ENCODE results near the gene EXD3.

EXD3 gene

DNA sequence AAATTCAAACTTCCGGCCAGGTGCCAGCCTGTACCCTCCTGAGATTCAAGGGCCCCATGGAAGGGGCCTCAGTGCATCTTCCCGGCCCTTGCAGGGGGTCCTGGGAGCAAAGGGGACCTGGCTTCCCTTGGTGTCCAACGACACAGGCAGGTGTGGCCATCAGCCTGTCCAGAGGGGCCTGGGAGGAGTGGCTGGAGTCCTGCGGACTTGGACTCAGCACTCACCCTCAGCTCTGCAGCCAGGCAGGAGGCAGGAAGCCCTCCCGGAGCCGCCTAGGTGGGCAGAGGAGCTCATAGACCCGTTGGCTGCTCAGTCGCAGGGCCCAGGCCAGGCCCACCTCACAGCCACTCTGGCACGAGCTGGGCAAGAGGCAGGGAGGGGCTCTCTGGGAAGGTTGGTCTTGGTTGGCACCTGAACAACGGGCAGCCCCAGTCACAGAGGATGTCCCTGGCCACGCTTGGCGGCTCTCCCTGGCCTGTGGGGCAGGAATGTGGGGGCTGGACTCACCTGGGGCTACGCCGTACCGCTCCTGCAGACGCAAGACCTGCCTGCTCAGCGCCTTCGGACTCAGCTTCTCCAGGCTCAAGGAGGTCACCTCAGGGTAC lies 67.1 kb downstream of the EXD3 start:
- TF ChIP-seq, protein P1, sequence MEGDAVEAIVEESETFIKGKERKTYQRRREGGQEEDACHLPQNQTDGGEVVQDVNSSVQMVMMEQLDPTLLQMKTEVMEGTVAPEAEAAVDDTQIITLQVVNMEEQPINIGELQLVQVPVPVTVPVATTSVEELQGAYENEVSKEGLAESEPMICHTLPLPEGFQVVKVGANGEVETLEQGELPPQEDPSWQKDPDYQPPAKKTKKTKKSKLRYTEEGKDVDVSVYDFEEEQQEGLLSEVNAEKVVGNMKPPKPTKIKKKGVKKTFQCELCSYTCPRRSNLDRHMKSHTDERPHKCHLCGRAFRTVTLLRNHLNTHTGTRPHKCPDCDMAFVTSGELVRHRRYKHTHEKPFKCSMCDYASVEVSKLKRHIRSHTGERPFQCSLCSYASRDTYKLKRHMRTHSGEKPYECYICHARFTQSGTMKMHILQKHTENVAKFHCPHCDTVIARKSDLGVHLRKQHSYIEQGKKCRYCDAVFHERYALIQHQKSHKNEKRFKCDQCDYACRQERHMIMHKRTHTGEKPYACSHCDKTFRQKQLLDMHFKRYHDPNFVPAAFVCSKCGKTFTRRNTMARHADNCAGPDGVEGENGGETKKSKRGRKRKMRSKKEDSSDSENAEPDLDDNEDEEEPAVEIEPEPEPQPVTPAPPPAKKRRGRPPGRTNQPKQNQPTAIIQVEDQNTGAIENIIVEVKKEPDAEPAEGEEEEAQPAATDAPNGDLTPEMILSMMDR (IDR thresholded peaks at IDR 0.05) = no peak
- Histone ChIP-seq H3K9me3 (no peaks in the 10 kb centered on the region), H3K27me3 (no peaks in the 10 kb centered on the region), H3K27ac (no peak overlapping the region), H3K4me1 (ENCODE audit: control insufficient read depth in 1 of 2, insufficient read depth in 1 of 2, low read depth in 1 of 2, low read length in 1 of 2) (no peaks in the 10 kb centered on the region), H3K36me3 (no peaks in the 10 kb centered on the region), H3K4me3 (ENCODE audit: low read depth in 1 of 2, low read length in 1 of 2) (no peak overlapping the region)

DNA sequence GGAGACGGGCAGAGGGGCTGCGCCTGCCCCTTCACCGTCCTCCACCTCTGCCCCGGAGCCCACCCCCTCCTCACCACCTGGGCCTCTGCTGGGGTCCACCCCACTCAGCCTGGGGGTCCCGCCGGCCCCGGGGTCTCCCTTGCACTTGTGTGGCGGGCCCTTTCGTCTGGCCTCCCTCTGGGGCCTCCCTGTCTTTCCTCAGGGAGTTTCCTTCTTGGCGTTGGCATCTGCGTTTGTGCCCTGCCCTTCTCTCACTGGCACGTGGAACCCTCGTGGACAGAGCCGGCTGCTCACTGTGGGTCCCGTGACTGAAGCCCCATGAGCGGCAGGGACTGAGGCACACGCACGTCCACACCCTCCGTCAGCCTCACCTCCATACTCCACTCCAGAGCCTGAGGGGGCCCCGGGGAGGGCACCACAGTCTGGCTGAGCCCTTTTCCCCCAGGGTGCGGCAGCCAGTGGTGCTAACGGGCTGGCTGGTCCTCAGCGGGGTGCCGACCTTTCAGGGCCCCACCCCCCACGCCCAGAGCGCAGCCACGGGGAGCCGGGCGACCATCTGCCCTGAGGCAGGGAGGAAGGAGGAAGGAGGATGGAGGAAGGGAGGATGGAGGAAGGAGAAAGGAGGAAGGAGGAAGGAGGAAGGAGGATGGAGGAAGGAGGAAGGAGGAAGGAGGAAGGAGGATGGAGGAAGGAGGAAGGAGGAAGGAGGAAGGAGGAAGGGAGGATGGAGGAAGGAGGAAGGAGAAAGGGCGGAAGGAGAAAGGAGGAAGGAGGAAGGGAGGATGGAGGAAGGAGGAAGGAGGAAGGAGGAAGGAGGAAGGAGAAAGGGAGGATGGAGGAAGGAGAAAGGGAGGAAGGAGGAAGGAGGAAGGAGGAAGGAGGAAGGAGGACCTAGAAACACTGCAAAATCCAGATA lies 67.9 kb downstream of the EXD3 start:
- Histone ChIP-seq H3K36me3 (no peaks in the 10 kb centered on the region), H3K9me3 (no peaks in the 10 kb centered on the region), H3K27ac (no peak overlapping the region), H3K4me3 (ENCODE audit: low read depth in 1 of 2, low read length in 1 of 2) (no peak overlapping the region), H3K27me3 (no peaks in the 10 kb centered on the region), H3K4me1 (ENCODE audit: control insufficient read depth in 1 of 2, insufficient read depth in 1 of 2, low read depth in 1 of 2, low read length in 1 of 2) (no peaks in the 10 kb centered on the region)
- TF ChIP-seq, protein P1 (IDR thresholded peaks at IDR 0.05) = no peak

DNA sequence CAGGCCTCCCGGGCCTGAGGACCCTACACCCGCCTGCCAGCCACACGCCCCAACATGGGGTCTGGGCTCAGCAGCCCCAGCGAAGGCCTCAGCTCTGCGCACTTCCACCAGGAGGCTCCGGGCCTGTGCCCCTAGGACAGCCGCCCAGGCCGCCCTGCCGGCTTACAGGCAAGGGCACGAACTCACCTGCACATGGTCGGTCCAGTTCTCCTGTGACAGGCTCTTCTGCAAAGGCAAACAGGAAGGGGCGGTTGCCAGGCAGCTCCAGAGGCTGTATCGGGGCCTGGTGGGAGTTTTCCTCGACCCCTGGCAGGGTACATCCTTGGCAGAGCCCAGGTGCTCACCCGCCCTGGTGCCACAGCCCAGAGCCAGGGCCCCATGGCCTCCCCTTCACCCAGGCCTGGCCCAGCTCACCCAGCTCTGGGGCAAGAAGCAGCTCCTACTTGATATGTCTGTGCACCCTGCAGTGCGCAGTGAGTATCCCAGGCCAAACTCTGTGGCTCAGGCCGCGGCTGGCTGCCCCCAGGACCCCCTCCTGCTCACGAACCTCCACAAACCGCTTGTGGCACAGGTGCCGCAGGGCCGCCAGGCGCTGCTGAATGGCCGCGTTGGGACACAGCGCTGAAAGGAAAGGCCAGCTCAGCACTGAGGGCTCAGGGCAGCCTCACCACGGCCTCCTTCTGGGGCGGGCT lies 68.7 kb downstream of the EXD3 start:
- H3K27me3 ChIP-seq = no peaks in the 10 kb centered on the region
- H3K4me3 ChIP-seq (ENCODE audit: low read depth in 1 of 2, low read length in 1 of 2) = no peak overlapping the region
- no peaks in the 10 kb centered on the region for H3K4me1 ChIP-seq (ENCODE audit: control insufficient read depth in 1 of 2, insufficient read depth in 1 of 2, low read depth in 1 of 2, low read length in 1 of 2)
- no peaks in the 10 kb centered on the region for H3K36me3 ChIP-seq
- H3K27ac ChIP-seq = no peak overlapping the region
- TF ChIP-seq, protein P1 (IDR thresholded peaks at IDR 0.05) = no peak
- no peaks in the 10 kb centered on the region for H3K9me3 ChIP-seq

DNA sequence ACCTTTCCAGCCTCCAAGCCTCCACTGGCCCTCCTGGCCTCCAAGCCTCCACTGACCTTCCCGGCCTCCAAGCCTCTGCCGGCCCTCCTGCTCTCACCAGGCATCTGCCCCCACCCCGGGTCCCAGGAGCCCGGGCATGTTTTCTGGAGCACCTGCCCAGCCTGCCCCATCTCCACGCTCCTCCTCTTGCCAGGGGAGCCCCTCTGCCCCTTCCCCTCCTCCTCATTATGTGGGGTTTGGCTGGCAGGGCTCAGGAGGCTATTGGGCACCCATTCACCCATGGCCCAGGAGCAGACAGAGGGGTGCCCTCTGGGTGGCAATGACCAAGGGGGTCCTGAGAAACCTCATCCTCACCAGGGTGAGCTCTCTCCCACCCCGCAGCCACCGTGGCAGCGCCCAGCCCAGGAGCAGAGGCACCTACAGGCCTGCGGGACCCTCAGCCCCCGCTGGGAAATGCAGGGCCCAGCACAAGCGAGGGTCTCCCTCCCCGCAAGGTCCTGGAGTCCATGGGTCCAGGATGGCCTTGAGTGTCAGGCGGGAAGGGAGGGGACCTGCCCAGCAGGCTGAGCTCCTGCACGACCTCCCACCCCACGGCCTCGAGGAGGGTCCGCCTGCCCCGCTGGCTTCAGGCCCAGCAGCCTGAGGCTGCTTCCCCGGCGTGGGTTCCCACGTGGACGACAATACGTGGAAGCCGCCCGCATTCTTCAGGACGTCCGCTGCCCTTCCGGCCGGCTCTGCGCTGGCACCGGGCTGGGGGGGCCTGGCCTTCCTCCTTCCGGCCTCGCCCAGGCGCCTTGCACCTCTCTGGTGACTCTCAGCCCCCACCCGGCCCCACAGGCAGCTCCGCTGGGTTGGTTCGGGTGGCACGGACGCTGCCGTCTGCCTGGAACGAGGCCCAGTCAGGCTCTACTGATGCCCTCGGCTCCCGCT lies 69.5 kb downstream of the EXD3 start:
- H3K4me3 ChIP-seq (ENCODE audit: low read depth in 1 of 2, low read length in 1 of 2) = no peak overlapping the region
- H3K4me1 ChIP-seq (ENCODE audit: control insufficient read depth in 1 of 2, insufficient read depth in 1 of 2, low read depth in 1 of 2, low read length in 1 of 2) = no peaks in the 10 kb centered on the region
- no peaks in the 10 kb centered on the region for H3K36me3 ChIP-seq
- H3K9me3 ChIP-seq = no peaks in the 10 kb centered on the region
- TF ChIP-seq, protein P1 (IDR thresholded peaks at IDR 0.05) = no peak
- H3K27ac ChIP-seq = no peak overlapping the region
- H3K27me3 ChIP-seq = no peaks in the 10 kb centered on the region

All from neutrophil (primary cell).